ENCODE results near the gene PCDHA6.
"Not testable (repeated sequence)": the region's sequence is repeated elsewhere in the genome, so short reads cannot be mapped to it uniquely, and the experiment has no call there.

Gene PCDHA6

GRCh38 chr5:140822969-140823368, 4.8 kb upstream of the PCDHA6 start:
- not testable (repeated sequence) for DNase-seq

DNA sequence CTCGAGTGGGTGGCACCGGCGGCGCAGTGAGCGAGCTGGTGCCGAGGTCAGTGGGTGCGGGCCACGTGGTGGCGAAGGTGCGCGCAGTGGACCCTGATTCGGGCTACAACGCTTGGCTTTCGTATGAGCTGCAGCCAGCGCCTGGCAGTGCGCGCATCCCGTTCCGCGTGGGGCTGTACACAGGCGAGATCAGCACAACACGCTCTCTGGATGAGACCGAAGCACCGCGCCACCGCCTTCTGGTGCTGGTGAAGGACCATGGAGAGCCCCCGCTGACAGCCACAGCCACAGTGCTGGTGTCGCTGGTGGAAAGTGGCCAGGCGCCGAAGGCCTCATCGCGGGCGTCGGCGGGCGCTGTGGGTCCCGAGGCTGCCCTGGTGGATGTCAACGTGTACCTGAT, 4.3 kb upstream of the PCDHA6 start:
- no peak for DNase-seq

DNA sequence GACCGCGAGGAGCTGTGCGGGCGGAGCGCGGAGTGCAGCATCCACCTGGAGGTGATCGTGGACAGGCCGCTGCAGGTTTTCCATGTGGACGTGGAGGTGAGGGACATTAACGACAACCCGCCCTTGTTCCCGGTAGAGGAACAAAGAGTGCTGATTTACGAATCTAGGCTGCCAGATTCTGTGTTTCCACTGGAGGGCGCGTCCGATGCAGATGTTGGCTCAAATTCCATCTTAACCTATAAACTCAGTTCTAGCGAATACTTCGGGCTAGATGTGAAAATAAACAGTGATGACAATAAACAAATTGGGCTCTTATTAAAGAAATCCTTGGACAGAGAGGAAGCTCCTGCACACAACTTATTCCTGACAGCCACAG, 590 bp downstream of the PCDHA6 start:
- DNase-seq, result no peak

DNA sequence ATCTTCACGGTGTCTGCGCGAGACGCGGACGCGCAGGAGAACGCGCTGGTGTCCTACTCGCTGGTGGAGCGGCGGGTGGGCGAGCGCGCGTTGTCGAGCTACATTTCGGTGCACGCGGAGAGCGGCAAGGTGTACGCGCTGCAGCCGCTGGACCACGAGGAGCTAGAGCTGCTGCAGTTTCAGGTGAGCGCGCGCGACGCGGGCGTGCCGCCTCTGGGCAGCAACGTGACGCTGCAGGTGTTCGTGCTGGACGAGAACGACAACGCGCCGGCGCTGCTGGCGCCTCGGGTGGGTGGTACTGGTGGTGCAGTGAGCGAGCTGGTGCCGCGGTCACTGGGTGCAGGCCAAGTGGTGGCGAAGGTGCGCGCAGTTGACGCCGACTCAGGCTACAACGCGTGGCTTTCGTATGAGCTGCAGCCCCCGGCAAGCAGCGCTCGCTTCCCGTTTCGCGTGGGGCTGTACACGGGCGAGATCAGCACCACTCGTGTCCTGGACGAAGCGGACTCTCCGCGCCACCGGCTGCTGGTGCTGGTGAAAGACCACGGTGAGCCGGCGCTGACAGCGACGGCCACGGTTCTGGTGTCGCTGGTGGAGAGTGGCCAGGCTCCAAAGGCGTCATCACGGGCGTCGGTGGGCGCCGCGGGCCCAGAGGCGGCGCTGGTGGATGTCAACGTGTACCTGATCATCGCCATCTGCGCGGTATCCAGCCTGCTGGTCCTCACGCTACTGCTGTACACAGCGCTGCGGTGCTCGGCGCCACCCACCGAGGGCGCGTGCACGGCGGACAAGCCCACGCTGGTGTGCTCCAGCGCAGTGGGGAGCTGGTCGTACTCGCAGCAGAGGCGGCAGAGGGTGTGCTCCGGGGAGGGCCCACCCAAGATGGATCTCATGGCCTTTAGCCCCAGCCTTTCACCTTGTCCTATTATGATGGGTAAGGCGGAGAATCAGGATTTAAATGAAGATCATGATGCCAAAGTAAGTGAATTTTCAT, 2.0 kb downstream of the PCDHA6 start:
- not testable (repeated sequence) for DNase-seq

DNA sequence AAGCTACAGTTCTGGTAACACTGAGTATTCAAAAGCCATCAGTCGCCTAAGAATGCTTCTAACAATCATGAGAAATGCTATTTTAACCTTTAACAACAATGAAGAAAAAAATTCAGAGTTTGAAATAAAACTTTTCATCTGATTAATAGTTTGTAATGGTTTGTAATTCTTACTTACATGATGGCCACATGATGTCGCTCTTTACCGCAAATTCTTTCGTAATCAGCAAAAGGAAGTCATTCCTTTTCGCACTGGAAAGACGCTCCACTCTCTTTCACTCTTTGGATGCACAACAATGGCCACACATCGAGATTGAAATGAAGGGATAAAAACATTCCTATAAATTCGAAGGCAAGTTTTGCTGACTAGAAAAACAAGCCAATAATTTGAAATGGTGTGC, 6.2 kb downstream of the PCDHA6 start, which contains the start of gene PCDHA7:
Gene PCDHA7, plus strand, starts transcription at position 277 of the 400 bp plus-strand sequence. Its CDS starts 115 bp downstream, at position 392.
- no peak for DNase-seq

DNA sequence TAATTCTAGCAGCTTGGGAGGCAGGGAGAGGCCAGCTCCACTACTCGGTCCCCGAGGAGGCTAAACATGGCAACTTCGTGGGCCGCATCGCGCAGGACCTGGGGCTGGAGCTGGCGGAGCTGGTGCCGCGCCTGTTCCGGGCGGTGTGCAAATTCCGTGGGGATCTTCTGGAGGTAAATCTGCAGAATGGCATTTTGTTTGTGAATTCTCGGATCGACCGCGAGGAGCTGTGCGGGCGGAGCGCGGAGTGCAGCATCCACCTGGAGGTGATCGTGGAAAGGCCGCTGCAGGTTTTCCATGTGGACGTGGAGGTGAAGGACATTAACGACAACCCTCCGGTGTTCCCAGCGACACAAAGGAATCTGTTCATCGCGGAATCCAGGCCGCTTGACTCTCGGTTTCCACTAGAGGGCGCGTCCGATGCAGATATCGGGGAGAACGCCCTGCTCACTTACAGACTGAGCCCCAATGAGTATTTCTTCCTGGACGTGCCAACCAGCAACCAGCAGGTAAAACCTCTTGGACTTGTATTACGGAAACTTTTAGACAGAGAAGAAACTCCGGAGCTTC, 6.8 kb downstream of the PCDHA6 start:
- not testable (repeated sequence) for DNase-seq

DNA sequence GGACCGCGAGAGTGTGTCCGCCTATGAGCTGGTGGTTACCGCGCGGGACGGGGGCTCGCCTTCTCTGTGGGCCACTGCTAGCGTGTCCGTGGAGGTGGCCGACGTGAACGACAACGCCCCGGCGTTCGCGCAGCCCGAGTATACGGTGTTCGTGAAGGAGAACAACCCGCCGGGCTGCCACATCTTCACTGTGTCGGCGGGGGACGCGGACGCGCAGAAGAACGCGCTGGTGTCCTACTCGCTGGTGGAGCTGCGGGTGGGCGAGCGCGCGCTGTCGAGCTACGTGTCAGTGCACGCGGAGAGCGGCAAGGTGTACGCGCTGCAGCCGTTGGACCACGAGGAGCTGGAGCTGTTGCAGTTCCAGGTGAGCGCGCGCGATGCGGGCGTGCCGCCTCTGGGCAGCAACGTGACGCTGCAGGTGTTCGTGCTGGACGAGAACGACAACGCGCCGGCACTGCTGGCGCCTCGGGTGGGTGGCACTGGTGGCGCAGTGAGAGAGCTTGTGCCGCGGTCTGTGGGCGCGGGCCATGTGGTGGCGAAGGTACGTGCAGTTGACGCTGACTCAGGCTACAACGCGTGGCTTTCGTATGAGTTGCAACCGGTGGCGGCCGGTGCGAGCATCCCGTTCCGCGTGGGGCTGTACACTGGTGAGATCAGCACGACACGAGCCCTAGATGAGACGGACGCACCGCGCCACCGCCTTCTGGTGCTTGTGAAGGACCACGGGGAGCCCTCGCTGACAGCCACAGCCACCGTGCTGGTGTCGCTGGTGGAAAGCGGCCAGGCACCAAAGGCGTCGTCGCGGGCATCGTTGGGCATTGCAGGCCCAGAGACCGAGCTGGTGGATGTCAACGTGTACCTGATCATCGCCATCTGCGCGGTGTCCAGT, 8.1 kb downstream of the PCDHA6 start:
- DNase-seq, result no peak

- DNase-seq, result no peak
These were observed 13.5 kb downstream of the PCDHA6 start, which contains the start of gene PCDHA8 for GRCh38 chr5:140840978-140841962. TSS of gene PCDHA8 (plus strand) at chr5:140841187. CDS start at chr5:140841322, 135 bp downstream.

- DNase-seq, result no peak
These were observed 15.3 kb downstream of the PCDHA6 start for GRCh38 chr5:140842798-140843733.

- not testable (repeated sequence) for DNase-seq
These were observed 20.7 kb downstream of the PCDHA6 start, which contains the start of gene PCDHA9 for GRCh38 chr5:140848139-140849102. TSS of gene PCDHA9 (plus strand) at chr5:140848382. CDS start at chr5:140848496, 114 bp downstream.

DNA sequence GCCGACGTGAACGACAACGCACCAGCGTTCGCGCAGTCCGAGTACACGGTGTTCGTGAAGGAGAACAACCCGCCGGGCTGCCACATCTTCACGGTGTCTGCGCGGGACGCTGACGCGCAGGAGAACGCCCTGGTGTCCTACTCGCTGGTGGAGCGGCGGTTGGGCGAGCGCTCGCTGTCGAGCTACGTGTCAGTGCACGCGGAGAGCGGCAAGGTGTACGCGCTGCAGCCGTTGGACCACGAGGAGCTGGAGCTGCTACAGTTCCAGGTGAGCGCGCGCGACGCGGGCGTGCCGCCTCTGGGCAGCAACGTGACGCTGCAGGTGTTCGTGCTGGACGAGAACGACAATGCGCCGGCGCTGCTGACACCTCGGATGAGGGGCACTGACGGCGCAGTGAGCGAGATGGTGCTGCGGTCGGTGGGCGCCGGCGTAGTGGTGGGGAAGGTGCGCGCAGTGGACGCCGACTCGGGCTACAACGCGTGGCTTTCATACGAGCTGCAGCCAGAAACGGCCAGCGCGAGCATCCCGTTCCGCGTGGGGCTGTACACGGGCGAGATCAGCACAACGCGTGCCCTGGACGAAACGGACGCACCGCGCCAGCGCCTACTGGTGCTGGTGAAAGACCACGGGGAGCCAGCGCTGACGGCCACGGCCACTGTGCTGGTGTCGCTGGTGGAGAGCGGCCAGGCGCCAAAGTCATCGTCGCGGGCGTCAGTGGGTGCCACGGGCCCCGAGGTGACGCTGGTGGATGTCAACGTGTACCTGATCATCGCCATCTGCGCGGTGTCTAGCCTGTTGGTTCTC, 22.3 kb downstream of the PCDHA6 start:
- not testable (repeated sequence) for DNase-seq

GRCh38 chr5:140855772-140856674, 28.3 kb downstream of the PCDHA6 start, which contains the start of gene PCDHA10:
TSS of gene PCDHA10 (plus strand) at chr5:140855897. CDS start at chr5:140856049, 152 bp downstream.
- no peak for DNase-seq

GRCh38 chr5:140857177-140857986, 29.6 kb downstream of the PCDHA6 start:
- DNase-seq, result no peak

DNA sequence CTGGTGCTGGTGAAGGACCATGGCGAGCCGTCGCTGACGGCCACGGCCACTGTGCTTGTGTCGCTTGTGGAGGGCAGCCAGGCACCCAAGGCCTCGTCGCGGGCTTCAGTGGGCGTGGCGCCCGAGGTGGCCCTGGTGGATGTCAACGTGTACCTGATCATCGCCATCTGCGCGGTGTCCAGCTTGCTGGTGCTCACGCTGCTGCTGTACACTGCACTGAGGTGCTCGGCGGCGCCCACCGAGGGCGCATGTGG, 30.2 kb downstream of the PCDHA6 start:
- DNase-seq, result no peak

GRCh38 chr5:140862441-140863295, 34.9 kb downstream of the PCDHA6 start:
- no peak for DNase-seq

All from effector CD4-positive, alpha-beta T cell (primary cell).